Loucy (cell line): Measurements from ENCODE around the gene WBP2.

Experiments used
- EZH2phosphoT487 ChIP-seq: fragments of 200-600 bp; IDR thresholded peaks from 2 replicates; pipeline ENCODE4 v1.6.1; 2018; ENCODE audit warnings: antibody characterized with exemption, mild to moderate bottlenecking, moderate library complexity, borderline replicate concordance
- TF ChIP-seq, protein P1 (sequence below): fragments of 200-600 bp; sonication (generic); conservative IDR thresholded peaks from 2 replicates; pipeline ENCODE4 v1.5.1; 2014; ENCODE audit warnings: mild to moderate bottlenecking, antibody characterized with exemption, low read length

DNA sequence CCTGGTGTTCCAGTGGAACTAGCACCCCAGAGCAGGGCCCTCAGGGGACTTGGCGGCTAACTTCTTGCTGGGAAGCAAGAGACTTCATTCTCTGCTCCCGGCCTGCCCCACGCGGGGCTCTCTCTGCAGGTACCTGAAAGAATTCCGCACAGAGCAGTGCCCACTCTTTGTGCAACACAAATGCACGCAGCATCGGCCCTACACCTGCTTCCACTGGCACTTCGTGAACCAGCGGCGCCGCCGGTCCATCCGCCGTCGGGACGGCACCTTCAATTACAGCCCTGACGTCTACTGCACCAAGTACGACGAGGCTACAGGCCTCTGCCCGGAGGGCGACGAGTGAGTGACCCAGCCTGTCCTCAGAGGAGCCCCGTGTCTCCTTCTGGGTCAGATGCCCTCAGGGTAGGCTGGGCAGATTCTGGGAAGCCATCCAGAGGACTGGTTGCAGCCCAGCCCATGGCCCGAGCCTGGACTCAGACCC is 45.5 kb downstream of the WBP2 start:
- TF ChIP-seq, protein P1, sequence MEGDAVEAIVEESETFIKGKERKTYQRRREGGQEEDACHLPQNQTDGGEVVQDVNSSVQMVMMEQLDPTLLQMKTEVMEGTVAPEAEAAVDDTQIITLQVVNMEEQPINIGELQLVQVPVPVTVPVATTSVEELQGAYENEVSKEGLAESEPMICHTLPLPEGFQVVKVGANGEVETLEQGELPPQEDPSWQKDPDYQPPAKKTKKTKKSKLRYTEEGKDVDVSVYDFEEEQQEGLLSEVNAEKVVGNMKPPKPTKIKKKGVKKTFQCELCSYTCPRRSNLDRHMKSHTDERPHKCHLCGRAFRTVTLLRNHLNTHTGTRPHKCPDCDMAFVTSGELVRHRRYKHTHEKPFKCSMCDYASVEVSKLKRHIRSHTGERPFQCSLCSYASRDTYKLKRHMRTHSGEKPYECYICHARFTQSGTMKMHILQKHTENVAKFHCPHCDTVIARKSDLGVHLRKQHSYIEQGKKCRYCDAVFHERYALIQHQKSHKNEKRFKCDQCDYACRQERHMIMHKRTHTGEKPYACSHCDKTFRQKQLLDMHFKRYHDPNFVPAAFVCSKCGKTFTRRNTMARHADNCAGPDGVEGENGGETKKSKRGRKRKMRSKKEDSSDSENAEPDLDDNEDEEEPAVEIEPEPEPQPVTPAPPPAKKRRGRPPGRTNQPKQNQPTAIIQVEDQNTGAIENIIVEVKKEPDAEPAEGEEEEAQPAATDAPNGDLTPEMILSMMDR: no peak
- TF ChIP-seq EZH2phosphoT487: no peak
